HG03571 (cell line): ENCODE measurements around the gene C1orf105.
"Not testable (repeated sequence)": the region's sequence is repeated elsewhere in the genome, so short reads cannot be mapped to it uniquely, and the experiment has no call there.

Experiments
- ATAC-seq: cut with Tn5 transposase; IDR thresholded peaks from one replicate; pipeline ENCODE4 v1.9.1; 2021; ENCODE audit not compliant: unreplicated experiment

Gene C1orf105

DNA sequence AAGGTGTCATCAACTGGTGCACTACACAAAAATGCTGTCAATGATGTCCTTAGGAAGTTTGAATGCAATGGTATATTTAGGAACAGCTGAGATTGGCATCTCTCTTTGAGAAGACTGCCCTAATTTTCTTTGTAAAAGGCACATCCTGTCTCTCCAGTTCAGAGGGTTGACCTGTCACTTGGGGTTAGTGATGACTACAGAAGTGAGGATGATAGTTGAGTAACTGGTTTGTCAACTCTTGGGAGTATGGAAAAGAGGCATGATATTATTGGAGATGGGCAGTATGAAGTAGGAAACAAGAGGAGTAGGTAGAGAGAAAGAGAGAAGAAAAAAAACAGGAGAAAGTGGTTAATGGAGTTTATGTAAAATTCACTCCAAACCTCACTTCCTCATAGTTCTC lies 63.8 kb downstream of the C1orf105 start:
- no peak for ATAC-seq

DNA sequence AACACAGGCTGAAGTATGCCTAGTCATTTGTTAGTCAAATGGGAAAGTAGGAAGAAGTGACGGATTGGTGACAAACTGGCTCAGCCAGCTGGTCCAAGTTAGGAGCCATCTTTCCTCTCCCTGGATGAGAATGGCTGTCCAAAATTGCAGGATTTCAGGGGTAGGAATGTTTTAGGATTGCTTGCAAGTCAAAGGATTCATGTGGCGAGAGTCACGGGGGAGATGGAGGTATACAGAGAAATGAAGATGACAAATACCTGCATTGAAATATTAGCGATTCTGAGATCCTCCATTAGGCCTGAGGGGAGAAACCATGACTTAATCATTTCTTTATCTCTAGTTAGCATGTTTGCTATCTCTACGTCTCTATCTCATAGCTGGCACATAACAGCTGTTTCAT lies 65.1 kb downstream of the C1orf105 start:
- ATAC-seq: no peak

DNA sequence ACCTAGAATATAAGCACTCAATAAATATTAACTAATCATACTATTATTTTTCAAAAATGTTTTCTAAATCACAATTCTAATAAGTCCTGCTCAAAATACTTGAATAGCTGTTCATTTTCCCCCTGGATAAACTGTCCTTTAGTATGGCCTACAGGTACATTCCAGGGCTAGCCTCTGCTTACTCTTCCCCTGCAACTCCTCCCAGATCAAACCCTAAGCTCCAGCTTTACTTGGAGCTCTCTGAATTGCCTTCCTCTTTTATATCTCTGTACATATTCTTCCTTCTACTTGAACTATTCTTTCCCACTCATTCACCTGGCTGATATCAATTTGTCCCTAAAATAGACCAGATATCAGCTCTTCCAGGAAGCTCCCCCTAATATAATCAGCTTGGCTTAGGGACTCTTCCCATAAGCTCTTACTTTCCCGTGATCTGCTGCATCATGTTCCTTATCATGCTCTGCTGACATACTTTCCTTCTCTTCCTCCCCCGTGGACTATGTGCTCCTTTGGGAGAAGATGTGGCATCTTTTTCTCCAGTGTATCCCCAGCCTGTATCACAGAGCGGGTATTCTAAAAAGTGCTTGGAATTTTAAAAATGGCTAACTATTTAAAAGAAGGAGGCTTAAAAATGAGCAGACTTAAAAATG lies 66.4 kb downstream of the C1orf105 start:
- ATAC-seq: no peak

DNA sequence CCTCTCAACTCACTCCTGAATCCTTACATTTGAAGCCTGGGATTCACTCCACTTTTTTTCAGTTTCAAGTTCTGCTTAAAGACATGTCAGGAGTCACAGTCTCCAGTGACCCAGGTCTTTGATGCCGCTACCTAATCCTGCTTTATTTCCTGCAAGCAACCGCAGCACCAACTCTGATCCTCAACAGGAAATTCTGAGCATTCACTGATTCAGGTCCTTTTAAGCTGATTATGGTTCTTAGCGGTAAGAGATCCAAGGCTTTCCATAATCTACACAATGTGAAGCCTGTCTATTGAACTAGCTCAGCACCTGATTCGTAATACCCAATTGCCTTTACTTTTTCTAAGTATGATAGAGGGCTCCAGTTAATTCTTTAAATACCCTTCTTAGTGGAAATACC lies 67.1 kb downstream of the C1orf105 start:
- ATAC-seq: no peak

DNA sequence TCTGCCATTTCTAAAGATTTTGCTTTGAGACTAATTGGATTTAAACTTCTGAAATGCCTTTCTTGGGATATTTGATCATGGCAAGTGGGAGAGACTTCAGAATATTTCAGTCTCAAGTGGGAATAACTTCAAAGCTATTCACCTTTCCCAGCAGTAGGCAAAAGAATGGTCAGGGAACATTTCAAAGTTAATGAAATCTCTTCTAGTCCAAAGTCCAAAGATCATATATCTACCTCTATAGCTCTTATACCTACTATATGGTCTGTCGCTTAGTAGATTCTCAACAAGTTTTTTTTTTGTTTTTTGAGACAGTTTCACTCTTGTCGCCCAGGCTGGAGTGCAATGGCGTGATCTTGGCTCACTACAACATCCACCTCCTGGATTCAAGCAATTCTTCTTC lies 67.9 kb downstream of the C1orf105 start:
- no peak for ATAC-seq

DNA sequence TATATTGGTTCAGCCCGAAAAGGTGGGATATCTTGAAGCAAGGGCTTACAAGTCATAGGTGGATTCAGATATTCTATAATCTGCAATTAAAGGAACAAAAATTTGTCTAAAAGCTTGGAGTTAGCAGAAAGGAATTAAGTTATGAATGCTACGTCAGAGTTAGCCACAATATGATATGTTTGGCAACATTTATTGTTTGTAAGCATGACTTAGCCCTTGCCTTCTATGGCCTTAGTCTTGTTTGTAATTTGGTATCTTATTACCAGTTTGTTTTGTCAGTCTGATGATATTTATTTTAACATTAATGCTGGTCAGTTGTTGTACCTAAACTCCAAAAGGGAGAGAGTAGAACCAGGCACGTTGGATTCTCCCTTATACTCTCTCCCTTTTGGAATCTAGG lies 69.4 kb downstream of the C1orf105 start:
- ATAC-seq: no peak

DNA sequence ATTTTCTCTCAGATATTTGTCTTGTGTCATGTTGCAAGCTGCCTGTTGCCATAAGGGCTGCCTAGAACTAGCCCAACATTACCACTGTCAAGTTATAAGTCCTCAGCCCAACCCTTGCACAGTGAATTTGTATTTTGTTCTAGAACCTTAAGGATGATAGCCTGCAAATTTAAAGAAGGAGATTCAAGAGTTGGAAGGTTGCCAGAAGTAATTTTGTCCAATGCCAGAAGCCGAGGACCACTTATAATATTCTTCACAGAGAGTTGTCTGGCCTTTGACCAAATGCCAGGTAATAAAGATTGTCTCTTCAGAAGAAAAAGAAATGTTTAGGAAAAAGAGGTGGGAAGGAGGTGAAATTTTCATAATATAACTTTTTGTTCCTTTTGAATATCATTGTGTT lies 71.9 kb downstream of the C1orf105 start:
- ATAC-seq: no peak

DNA sequence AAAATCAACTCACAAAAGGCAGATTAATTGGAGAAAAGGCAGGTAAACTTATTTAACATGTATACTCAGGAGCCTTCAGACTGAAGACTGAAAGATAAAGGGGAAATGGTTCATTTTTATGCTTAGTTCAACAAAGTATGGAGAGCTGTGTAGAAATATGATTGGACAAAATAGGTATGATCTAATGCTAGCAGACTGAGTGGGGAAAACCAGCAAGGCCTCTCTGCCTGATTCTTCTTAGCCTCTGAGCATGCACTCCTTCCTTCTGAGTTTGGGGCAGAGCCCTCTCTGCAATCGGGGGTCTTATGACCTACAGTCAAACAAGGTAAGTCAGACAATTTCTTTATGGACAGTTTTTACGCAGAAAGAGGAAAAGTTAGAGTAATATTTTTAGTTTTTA lies 73.7 kb downstream of the C1orf105 start:
- ATAC-seq: no peak

DNA sequence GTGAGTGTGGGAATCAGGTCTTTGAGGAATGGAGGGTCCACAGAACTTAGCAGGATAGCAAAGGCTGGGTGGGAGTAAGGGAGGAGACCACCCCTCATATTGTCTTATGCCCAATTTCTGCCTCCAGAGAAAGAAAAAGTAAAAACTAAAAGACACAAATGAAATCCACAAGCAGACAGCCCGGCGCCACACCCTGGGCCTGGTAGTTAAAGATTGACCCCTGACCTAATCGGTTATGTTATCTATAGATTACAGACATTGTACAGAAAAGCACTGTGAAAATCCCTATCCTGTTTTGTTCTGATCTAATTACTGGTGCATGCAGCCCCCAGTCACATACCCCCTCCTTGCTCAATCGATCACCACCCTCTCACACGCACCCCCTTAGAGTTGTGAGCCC lies 75.6 kb downstream of the C1orf105 start:
- ATAC-seq: not testable (repeated sequence)

DNA sequence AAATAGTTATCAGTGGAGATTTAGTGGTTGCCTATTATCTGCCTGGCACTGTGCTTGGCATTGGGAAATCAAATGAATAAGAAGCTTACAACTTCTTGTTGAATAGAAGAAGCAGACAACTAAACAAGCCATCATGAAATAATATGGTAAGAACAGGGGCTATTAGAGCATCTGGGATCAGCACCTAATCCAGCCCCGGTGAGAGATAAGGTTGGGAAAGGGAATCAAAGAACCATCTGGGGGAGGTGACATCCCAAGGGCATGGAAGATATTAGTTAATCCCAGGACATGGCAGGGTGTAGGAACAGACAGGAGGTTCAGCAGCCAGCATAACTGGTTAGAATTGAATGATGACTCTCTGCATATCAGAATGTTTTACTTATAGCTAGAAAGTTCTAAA lies 76.2 kb downstream of the C1orf105 start:
- no peak for ATAC-seq

DNA sequence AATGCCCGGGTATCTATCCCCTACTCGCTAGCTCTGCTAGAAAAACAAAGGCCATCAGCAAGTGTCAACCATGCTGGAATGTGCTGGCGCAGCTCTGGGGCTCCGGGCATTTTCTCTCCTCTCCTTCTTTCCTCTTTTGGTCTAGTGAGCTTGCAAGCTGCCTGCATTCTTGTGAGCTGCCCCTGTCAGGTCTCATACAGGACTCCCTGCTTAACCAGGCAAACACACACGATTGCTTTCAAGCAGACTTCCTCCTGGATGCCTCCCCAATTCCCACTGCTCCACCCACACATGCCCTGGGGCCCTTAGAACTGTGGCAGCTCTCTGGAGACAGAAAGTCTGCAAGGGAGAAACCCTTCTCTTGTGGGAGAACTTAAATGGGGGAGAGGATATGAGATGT lies 76.7 kb downstream of the C1orf105 start:
- no peak for ATAC-seq

DNA sequence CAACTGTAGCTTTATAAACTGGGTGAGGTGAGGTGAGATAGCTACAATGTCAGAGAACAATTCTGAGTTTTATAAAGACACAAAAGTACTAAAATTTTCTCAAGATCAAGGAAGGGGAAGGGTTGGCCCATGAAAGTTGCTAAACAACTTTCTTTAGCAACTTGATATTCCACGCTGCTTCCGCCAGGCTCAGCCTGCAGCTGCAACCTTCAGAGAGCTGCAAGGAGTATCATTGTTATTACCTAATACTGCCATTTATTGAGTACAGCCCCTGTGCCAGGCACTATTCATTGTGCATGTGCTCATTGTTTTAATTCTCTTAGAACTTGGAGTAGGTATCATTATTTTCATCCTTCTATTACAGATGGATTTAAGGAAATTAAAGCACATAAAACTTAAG lies 78.4 kb downstream of the C1orf105 start:
- ATAC-seq: no peak

DNA sequence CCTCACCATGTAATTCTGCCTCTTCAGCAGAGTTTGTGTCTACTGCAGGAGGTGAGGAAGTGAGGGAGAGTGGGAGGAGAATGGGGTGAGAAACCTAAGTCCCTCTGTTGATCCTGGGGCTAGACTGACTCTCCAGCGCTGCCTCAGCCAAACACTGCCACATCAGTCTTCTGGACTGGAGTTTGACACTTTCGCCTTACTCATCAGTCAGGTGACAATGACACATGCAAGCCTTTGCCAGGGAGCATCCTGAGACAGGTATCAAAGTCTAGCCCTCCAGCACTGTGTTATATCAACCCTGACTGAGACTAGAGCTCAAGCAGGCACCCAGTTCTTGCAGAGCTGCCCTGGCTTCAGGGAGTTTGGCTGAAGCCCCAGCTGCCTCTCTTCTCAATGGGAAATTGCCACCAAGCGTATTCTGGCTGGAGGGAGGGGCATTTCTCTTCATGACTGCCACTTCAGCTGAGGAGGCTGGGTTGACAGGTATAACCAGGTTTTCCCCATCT lies 79.2 kb downstream of the C1orf105 start:
- no peak for ATAC-seq

DNA sequence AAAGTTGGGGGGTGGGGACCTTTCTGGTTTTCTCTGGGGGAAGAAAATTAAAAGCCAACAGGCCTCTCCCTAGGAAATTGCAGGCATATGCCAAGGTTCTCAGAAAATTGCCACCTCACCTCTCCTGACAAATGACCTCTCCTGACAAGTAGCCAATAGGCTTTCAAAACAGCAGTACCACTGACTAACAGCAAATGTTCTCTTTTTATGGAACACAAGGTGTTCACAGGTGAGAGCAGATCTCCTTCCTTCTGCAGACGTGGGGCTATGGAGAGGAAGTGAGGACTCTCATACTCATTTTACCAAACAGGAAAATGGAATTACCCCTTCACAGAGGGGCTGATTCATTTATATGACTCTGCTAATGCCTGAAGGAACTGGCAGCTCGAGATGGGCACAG lies 79.7 kb downstream of the C1orf105 start:
- no peak for ATAC-seq

DNA sequence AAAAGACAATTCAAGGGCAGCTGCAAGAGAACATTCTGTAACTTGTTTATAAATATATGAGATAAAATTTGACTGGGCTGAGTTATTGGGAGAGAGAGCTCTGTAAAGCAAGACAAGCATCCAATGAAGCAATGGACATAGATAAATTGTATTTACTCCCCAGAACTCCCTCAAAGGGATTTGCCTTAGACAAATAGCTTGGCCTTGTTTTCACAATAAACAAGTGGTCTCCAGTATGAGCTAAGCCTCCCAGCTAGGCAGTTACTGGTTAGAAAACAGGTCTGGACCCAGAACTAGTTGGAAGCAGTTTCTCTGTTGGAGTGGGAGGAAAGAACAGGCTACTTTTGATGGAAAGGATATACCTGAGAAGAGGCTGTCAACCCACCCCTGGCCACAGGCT lies 87.3 kb downstream of the C1orf105 start:
- no peak for ATAC-seq

DNA sequence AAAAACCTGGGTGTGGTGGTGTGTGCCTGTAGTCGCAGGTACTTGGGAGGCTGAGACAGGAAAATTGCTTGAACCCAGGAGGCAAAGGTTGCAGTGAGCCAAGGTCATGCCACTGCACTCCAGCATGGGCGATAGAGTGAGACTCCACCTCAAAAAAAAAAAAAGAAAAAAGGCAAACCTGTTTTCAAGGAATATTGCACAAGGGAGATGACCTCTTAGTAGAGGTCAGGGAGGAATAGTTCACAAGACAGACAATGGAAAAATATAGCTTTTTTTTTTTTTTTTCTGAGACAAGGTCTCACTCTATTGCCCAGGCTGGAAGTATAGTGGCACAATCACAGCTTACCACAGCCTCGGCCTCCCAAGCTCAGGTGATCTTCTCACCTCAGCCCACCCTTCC lies 90.0 kb downstream of the C1orf105 start:
- ATAC-seq: no peak

DNA sequence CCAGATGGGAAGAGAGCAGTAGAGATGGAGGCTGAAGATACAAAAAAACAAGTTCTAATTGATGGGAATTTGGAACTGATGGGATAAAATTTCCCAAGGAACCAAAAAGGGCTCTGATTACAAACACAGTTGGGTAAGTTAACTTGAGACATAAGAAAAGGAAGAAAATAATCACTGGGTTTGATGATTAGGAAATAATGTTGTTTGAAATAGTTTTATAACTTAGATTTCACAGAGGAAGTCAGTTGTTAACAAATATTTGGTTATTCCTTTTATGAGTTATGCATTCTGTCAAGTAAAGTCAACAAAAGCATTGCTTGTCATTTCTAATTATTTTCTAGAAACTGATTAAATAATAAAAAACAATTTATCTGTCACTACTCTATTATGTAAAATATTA lies 92.1 kb downstream of the C1orf105 start:
- no peak for ATAC-seq

DNA sequence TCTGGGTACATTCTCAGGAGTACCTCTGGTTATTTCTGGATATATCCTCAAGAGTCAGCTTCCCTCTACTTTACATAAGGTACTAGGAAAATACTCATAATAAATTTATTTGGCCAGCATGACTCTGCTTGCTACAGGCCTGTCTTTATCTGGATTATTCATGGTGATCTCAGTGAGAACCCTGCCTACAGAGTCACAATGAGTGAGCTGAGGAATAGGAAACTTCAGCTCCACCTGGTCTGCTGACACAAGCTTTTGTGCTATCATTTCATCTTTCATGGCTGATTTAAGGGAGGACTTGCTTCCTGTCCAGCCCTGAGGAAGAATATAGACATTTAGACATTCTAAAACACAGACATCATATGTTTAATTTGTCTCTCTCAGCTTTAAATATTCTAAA lies 93.0 kb downstream of the C1orf105 start:
- ATAC-seq: no peak

DNA sequence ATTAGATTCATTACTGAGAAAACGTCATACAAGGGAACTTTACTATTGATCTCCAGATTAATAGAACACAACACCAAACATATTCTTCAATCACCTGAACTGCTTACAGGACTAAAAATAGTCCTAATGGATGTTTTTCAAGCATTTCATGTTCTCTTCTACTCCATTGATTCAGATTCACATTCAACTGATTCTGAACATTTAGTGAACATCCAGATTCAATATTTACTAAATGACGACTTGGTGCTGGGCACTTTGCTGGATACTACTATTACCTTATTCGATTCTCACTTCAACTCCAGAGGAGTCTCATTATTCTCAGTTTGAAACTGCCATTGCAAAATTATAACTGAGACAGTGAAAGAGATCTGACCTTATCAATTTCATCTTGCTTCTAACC lies 93.6 kb downstream of the C1orf105 start:
- no peak for ATAC-seq

DNA sequence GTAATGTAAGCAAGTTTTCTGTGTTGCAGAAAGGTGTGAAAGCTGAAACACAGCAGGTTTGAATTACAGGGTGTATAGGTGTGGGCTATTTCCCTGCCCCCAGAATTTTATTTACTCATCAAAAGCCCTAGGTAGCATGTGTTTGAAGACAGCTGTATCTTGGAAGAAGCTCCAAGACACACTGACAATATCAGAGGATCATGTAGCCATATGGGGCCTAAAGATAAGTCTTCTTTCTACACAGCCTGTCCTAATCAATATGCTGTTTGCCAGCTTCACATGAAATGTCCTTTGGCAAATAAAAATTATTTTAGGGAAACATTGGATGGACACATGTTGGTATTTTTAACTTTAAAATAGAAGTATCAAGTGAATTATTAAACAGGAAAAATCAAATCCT lies 95.0 kb downstream of the C1orf105 start:
- no peak for ATAC-seq

DNA sequence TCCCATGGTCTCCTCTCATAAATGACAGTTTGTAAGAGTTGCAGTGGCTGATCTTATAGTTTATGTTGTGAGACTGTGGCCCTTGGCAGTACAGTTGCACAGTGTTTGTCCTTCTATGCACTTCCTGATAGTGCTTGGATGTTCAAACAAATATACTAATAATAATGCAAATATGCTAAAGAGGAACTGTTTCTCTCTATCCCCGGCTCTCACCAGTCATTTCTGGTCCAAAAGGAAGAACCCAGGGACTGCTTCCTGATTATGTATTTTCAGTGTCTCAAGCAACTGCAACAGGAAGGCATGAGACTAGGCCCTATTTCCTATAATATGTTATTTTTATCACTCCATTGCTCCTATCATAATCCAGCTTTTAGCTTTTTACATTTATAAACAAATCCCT lies 95.4 kb downstream of the C1orf105 start:
- ATAC-seq: no peak

DNA sequence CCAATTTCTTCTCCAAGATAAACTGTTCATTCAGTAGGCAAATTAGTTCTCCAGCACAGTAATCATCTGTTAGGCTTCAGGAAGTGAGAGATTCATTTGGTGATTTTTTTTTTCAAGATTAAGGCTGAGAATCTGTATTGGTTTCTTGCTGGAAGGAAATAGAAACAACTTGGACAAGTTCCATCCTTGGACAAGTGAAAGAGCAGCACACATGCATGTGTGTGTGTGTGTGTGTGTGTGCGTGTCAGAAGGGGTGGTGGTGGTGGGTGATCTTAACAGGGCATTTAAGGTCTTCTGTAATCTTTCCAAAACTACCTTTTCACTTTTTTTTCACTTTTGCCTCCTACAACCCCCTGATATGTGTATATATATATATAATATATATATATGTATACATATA lies 96.6 kb downstream of the C1orf105 start:
- no peak for ATAC-seq

DNA sequence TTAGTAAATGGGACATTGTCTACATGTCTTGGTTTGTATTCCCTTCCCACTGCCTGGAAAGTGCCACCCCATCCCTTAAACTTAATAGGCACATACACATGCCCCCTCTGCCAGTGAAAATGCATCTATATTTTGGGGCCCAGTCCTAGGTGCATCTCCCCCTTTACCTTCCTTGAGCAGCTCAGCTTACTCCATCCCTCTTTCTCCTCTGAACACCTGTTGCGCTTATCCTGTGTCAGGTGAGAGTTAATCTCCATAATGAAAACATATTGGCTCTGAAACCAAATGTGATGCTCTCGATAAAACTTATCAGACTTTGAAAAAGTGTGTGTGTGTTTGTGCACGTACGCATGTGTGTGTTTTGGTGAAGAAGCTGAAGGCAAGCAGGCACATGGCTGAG lies 97.1 kb downstream of the C1orf105 start:
- ATAC-seq: no peak
